ENCODE data around the gene ACKR2.
"Not testable (repeated sequence)": the region's sequence is repeated elsewhere in the genome, so short reads cannot be mapped to it uniquely, and the experiment has no call there.

The ACKR2 gene

GRCh38 chr3:42790714-42791229 lies 18.5 kb upstream of the ACKR2 start:
- ATAC-seq (no peak), DNase-seq (ENCODE audit: low spot score in 2 of 2) (no peak)
- H3K36me3 Mint-ChIP-seq = peaks cover 76% of the 10 kb centered on the region
- H3K27ac Mint-ChIP-seq = no peak overlapping the region
- peaks cover 6% of the 10 kb centered on the region for H3K4me1 Mint-ChIP-seq
- H3K9me3 Mint-ChIP-seq = no peaks in the 10 kb centered on the region
- no peak overlapping the region for H3K4me3 Mint-ChIP-seq

- Mint-ChIP-seq H3K27ac (no peak overlapping the region), H3K9me3 (no peaks in the 10 kb centered on the region), H3K4me3 (no peak overlapping the region), H3K4me1 (peaks cover 3% of the 10 kb centered on the region), H3K36me3 (peaks cover 33% of the 10 kb centered on the region)
- DNase-seq (ENCODE audit: low spot score in 2 of 2) (no peak), ATAC-seq (no peak)
Observed at GRCh38 chr3:42795621-42796181, 13.5 kb upstream of the ACKR2 start.

GRCh38 chr3:42796332-42796885 lies 12.8 kb upstream of the ACKR2 start:
- Mint-ChIP-seq H3K27ac (no peak overlapping the region), H3K4me1 (no peaks in the 10 kb centered on the region), H3K36me3 (peaks cover 26% of the 10 kb centered on the region), H3K4me3 (no peak overlapping the region), H3K9me3 (no peaks in the 10 kb centered on the region)
- no peak for ATAC-seq
- DNase-seq (ENCODE audit: low spot score in 2 of 2) = no peak

- Mint-ChIP-seq H3K9me3 (no peaks in the 10 kb centered on the region), H3K27ac (no peak overlapping the region), H3K4me3 (no peak overlapping the region), H3K36me3 (peaks cover 4% of the 10 kb centered on the region), H3K4me1 (peaks cover 19% of the 10 kb centered on the region)
- DNase-seq (ENCODE audit: low spot score in 2 of 2) (no peak), ATAC-seq (no peak)
Observed at GRCh38 chr3:42799376-42799775, 9.9 kb upstream of the ACKR2 start.

- Mint-ChIP-seq H3K27ac (no peak overlapping the region), H3K4me1 (peaks cover 19% of the 10 kb centered on the region), H3K9me3 (no peaks in the 10 kb centered on the region), H3K36me3 (peaks cover 5% of the 10 kb centered on the region), H3K4me3 (no peak overlapping the region)
- DNase-seq (ENCODE audit: low spot score in 2 of 2) (no peak), ATAC-seq (no peak)
Observed at GRCh38 chr3:42800251-42800650, 9.0 kb upstream of the ACKR2 start.

GRCh38 chr3:42801048-42801620 lies 8.1 kb upstream of the ACKR2 start:
- ATAC-seq (no peak), DNase-seq (ENCODE audit: low spot score in 2 of 2) (no peak)
- peaks cover 5% of the 10 kb centered on the region for H3K36me3 Mint-ChIP-seq
- peaks cover 19% of the 10 kb centered on the region for H3K4me1 Mint-ChIP-seq
- H3K4me3 Mint-ChIP-seq = no peak overlapping the region
- H3K27ac Mint-ChIP-seq = no peak overlapping the region
- no peaks in the 10 kb centered on the region for H3K9me3 Mint-ChIP-seq

- Mint-ChIP-seq H3K9me3 (no peaks in the 10 kb centered on the region), H3K4me1 (peaks cover 19% of the 10 kb centered on the region), H3K36me3 (peaks cover 5% of the 10 kb centered on the region), H3K27ac (no peak overlapping the region), H3K4me3 (no peak overlapping the region)
- DNase-seq (ENCODE audit: low spot score in 2 of 2) (no peak), ATAC-seq (no peak)
Observed at GRCh38 chr3:42801784-42802183, 7.5 kb upstream of the ACKR2 start.

GRCh38 chr3:42802876-42803413 lies 6.3 kb upstream of the ACKR2 start:
- ATAC-seq = no peak
- H3K9me3 Mint-ChIP-seq = no peaks in the 10 kb centered on the region
- H3K4me3 Mint-ChIP-seq = peak overlapping the region; percentile 93
- H3K36me3 Mint-ChIP-seq = peaks cover 5% of the 10 kb centered on the region
- peaks cover 19% of the 10 kb centered on the region for H3K4me1 Mint-ChIP-seq
- no peak for DNase-seq (ENCODE audit: low spot score in 2 of 2)
- H3K27ac Mint-ChIP-seq = peak overlapping the region; percentile 95

- H3K9me3 Mint-ChIP-seq = no peaks in the 10 kb centered on the region
- H3K27ac Mint-ChIP-seq = peak overlapping the region; percentile 95
Observed at GRCh38 chr3:42803414-42804105, 5.7 kb upstream of the ACKR2 start.

GRCh38 chr3:42804106-42804830 lies 5.0 kb upstream of the ACKR2 start, which contains the start of gene HIGD1A:
TSS of gene HIGD1A (minus strand) at chr3:42804490. CDS start at chr3:42794253, 10,237 bp downstream.
- Mint-ChIP-seq H3K9me3 (no peaks in the 10 kb centered on the region), H3K4me1 (peaks cover 19% of the 10 kb centered on the region), H3K4me3 (peak within 1 kb of the TSS; percentile 93), H3K36me3 (peaks cover 5% of the 10 kb centered on the region), H3K27ac (peak within 1 kb of the TSS; percentile 95)
- ATAC-seq (peak; percentile 100), DNase-seq (ENCODE audit: low spot score in 2 of 2) (peak; percentile 76 to 93)

More at GRCh38 chr3:42803414-42804105, 5.7 kb upstream of the ACKR2 start:
- Mint-ChIP-seq H3K4me1 (peaks cover 19% of the 10 kb centered on the region), H3K4me3 (peak overlapping the region; percentile 93), H3K36me3 (peaks cover 5% of the 10 kb centered on the region)
- DNase-seq (ENCODE audit: low spot score in 2 of 2) = no peak
- ATAC-seq = peak; percentile 50

GRCh38 chr3:42804831-42805132 lies 4.5 kb upstream of the ACKR2 start:
- H3K36me3 Mint-ChIP-seq = peaks cover 5% of the 10 kb centered on the region
- H3K4me1 Mint-ChIP-seq = peaks cover 19% of the 10 kb centered on the region
- peak overlapping the region; percentile 93 for H3K4me3 Mint-ChIP-seq
- no peak for ATAC-seq
- no peaks in the 10 kb centered on the region for H3K9me3 Mint-ChIP-seq
- H3K27ac Mint-ChIP-seq = peak overlapping the region; percentile 95
- no peak for DNase-seq (ENCODE audit: low spot score in 2 of 2)

- Mint-ChIP-seq H3K36me3 (peaks cover 5% of the 10 kb centered on the region), H3K4me3 (peak overlapping the region; percentile 93), H3K4me1 (peaks cover 19% of the 10 kb centered on the region), H3K9me3 (no peaks in the 10 kb centered on the region), H3K27ac (peak overlapping the region; percentile 95)
- no peak for DNase-seq (ENCODE audit: low spot score in 2 of 2)
- no peak for ATAC-seq
Observed at GRCh38 chr3:42805141-42805821, 4.0 kb upstream of the ACKR2 start.

GRCh38 chr3:42807929-42808328 lies 1.3 kb upstream of the ACKR2 start:
- no peak overlapping the region for H3K4me3 Mint-ChIP-seq
- no peak overlapping the region for H3K27ac Mint-ChIP-seq
- DNase-seq (ENCODE audit: low spot score in 2 of 2) = no peak
- ATAC-seq = no peak
- H3K4me1 Mint-ChIP-seq = peaks cover 15% of the 10 kb centered on the region
- H3K9me3 Mint-ChIP-seq = no peaks in the 10 kb centered on the region
- H3K36me3 Mint-ChIP-seq = peaks cover 5% of the 10 kb centered on the region

GRCh38 chr3:42810706-42811105 lies 1.5 kb downstream of the ACKR2 start:
- not testable (repeated sequence) for DNase-seq (ENCODE audit: low spot score in 2 of 2); H3K27ac Mint-ChIP-seq; H3K4me3 Mint-ChIP-seq; H3K9me3 Mint-ChIP-seq; ATAC-seq; H3K36me3 Mint-ChIP-seq; H3K4me1 Mint-ChIP-seq

Measured in stimulated activated effector memory CD8-positive, alpha-beta T cell treated with anti-CD3 and anti-CD28 coated beads, Interleukin-12 subunit alpha, Interleukin-12 subunit beta, amount 100 ng/mL, for 72 hours (primary cell).